Esophagus muscularis mucosa (tissue), 4 donors: ENCODE measurements around the gene PADI6. TPM values are rescaled to one million over a fixed set of nuclear protein-coding genes. Genes with fewer than 3 reads are reported as not detected.

ENCODE experiments used
- DNase-seq: peaks from one replicate; pipeline ENCODE4 v3.0.0-alpha.2; 2017; ENCODE audit errors: extremely low spot score
- H3K27ac ChIP-seq, 4 donors: fragments of 200-600 bp; sonication (generic); replicated peaks in 1 of 4; 1 replicate in 3 of 4; 2 replicates in 1 of 4; pipeline ENCODE4 v1.5.1; 2016 to 2019; ENCODE audit warnings: mild to moderate bottlenecking in 1 of 4
- H3K27me3 ChIP-seq, 4 donors: fragments of 200-600 bp; sonication (generic); one replicate each; pipeline versions ENCODE4 v1.5.1 to v1.6.0; 2016 to 2019
- H3K36me3 ChIP-seq, 4 donors: fragments of 200-600 bp; sonication (generic); one replicate each; pipeline ENCODE4 v1.5.1; 2016 to 2019
- H3K4me1 ChIP-seq, 4 donors: fragments of 200-600 bp; sonication (generic); one replicate each; pipeline ENCODE4 v1.5.1; 2016 to 2019
- H3K4me3 ChIP-seq, 4 donors: fragments of 200-600 bp; sonication (generic); 1 replicate in 2 of 4; 2 replicates in 2 of 4; pipeline ENCODE4 v1.5.1; 2016 to 2019; ENCODE audit warnings: mild to moderate bottlenecking in 4 of 4, moderate library complexity in 1 of 4
- H3K9me3 ChIP-seq, 4 donors: fragments of 200-600 bp; sonication (generic); 1 replicate in 3 of 4; 2 replicates in 1 of 4; pipeline ENCODE4 v1.5.1; 2016 to 2019
- EP300 ChIP-seq: sonication (generic); formaldehyde crosslinking; IDR thresholded peaks from one replicate; pipeline ENCODE4 v1.6.1; 2017; ENCODE audit warnings: antibody characterized with exemption
- POLR2A ChIP-seq: fragments of 450-650 bp; IDR thresholded peaks from one replicate; pipeline ENCODE4 v1.6.1; 2017; ENCODE audit warnings: antibody characterized with exemption, moderate library complexity, mild to moderate bottlenecking, low read depth
- POLR2AphosphoS5 ChIP-seq, 2 donors: sonication (generic); formaldehyde crosslinking; IDR thresholded peaks; one replicate each; pipeline ENCODE4 v1.6.1; 2017; ENCODE audit warnings: antibody characterized with exemption in 2 of 2
- WGBS: methylation state at CpG from one replicate; pipeline ENCODE4 v1.1.5; 2018; 5-methylcytosine and 5-hydroxymethylcytosine counted together
- intact Hi-C: fragments of 100-400 bp; cut with DNase I; formaldehyde crosslinking; loops from one replicate; pipeline ENCODE4 v1.15.1; 2023
- total RNA-seq, 4 donors: library from RNA; depleted of rRNA; stranded (reverse); fragments of >200 nt; gene quantifications; one replicate each; pipeline versions ENCODE4 v1.1.0 to v1.2.1, GENCODE V29; 2016
- TF ChIP-seq, protein P1 (sequence below), 3 experiments: fragments of 200-600 bp in 2 of 3; fragments of 450-650 bp in 1 of 3; sonication (generic) in 2 of 3; IDR thresholded peaks; one replicate each; pipeline ENCODE4 v1.5.1; 2017 to 2019; ENCODE audit warnings: antibody characterized with exemption in 3 of 3, mild to moderate bottlenecking in 2 of 3, moderate library complexity in 1 of 3

PADI6 gene
- total RNA-seq, 4 donors from 2014 or later, result not detected

DNA sequence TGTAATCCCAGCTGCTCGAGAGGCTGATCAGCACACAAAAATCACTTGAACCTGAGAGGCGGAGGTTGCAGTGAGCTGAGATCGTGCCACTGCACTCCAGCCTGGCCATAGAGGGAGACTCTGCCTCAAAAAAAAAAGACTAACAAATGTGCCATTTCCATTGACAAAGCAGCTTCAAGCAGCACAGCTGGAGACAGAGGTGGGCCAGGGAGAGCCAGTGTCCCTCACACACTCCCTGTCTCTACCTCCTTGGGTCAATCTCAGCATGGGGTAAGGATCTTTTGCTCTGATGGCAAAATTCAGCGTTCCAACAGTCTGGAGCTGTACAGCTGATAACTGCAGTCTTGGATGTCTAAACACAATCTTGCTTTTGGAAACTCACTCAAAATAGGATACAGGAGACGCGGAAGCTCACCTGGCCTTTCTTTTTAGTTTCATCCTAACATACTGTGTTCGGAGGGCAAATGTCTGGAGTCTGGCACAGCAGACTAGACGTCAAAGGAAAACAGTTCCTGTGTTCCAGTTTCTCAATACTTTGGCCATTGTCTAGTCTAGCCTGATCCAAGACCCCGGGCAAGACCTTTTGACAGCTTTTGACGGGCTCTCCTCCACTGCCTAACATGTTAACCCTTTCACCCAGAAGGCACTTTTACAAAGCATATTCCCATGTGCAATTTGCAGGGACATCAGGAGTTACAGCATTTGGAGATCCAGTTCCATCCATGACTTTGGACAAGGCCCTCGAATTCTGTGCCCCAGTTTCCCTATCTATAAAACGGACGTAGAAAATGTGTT, 64.6 kb downstream of the PADI6 start:
- TF ChIP-seq POLR2AphosphoS5 (IDR thresholded peaks at IDR 0.05), result no peak
- TF ChIP-seq POLR2A, result no peak
- no peak for TF ChIP-seq EP300
- DNase-seq, result no peak

DNA sequence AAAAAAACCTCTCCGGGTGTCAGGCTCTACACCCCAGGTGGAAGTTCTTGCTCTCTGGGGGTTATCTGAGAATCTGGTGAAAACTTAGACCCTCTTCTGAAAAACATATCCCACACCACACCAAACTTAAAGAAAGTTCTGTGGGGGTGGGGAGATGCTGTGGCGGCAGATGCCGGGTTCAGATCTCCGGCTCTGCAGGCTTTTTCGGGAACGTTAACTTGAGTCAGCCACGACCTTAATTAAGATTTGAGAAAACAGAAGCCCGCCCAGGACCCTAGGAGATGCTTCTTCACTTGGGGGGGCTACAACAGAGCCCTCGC, 65.2 kb downstream of the PADI6 start:
- peaks cover 0 to 25% (median 12%) of the 10 kb centered on the region in 4 donors for H3K36me3 ChIP-seq
- no peaks in the 10 kb centered on the region for H3K27me3 ChIP-seq
- no peaks in the 10 kb centered on the region for H3K9me3 ChIP-seq
- no peak for TF ChIP-seq POLR2AphosphoS5 (IDR thresholded peaks at IDR 0.05)
- no peak for TF ChIP-seq EP300
- TF ChIP-seq, protein P1, sequence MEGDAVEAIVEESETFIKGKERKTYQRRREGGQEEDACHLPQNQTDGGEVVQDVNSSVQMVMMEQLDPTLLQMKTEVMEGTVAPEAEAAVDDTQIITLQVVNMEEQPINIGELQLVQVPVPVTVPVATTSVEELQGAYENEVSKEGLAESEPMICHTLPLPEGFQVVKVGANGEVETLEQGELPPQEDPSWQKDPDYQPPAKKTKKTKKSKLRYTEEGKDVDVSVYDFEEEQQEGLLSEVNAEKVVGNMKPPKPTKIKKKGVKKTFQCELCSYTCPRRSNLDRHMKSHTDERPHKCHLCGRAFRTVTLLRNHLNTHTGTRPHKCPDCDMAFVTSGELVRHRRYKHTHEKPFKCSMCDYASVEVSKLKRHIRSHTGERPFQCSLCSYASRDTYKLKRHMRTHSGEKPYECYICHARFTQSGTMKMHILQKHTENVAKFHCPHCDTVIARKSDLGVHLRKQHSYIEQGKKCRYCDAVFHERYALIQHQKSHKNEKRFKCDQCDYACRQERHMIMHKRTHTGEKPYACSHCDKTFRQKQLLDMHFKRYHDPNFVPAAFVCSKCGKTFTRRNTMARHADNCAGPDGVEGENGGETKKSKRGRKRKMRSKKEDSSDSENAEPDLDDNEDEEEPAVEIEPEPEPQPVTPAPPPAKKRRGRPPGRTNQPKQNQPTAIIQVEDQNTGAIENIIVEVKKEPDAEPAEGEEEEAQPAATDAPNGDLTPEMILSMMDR (IDR thresholded peaks at IDR 0.05), result no peak
- TF ChIP-seq POLR2A, result no peak
- WGBS, result 3% methylated on average over 9 of the region's 9 CpGs
- peak overlapping the region; percentile 84 to 89 (median 86) for H3K27ac ChIP-seq
- intact Hi-C loops, result no loop called here
- no peak for DNase-seq
- H3K4me1 ChIP-seq, result peaks cover 18 to 38% (median 31%) of the 10 kb centered on the region in 4 donors
- H3K4me3 ChIP-seq, result peak overlapping the region; percentile 68 to 94 (median 76)

More for the DNA sequence above, 64.6 kb downstream of the PADI6 start:
- H3K27ac ChIP-seq, result peak overlapping the region; percentile 84 to 89 (median 86)
- peaks cover 0 to 28% (median 14%) of the 10 kb centered on the region in 4 donors for H3K36me3 ChIP-seq
- H3K27me3 ChIP-seq, result no peaks in the 10 kb centered on the region
- intact Hi-C loops, result no loop called here
- H3K4me3 ChIP-seq, result peak overlapping the region; percentile 68 to 94 (median 76)
- H3K4me1 ChIP-seq, result peaks cover 18 to 38% (median 31%) of the 10 kb centered on the region in 4 donors
- WGBS, result 58% methylated on average over 12 of the region's 13 CpGs
- no peaks in the 10 kb centered on the region for H3K9me3 ChIP-seq

DNA sequence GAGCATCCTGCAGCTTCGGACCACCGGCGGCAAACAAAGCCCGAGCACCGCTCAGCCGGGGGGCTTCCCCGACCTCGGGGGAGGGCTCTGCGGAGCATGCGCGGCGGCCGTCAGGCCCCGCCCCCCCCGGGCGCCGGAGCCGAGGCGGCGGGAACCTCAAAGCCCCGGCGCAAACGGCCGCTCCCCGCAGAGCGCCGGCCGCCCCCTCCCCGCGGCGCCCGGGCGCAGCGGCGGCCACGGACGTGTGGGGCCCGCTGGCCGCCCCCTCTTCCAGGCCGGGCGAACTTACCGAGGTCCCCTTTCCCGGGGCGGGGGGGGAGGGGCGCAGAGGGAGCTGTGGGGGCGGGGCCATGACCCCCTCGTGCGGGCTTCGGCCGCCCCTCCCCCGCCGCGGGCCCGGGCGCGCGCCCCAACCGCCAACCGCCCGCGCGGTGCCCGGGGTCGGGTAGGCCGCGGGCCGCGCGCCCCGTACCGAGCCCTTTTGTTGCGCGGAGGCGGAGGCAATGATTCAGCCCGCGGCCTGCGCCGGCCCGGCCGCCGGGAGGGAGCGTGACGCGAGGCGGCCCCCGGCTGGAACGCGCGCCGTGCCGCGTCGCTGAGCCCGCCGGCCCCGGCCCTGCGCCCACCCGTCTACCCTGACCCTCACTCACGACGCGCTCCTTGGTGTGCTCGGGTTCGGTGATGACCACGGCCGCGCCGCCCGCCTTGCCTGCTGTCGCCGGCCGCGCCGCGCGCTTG, 65.8 kb downstream of the PADI6 start:
- Histone ChIP-seq H3K27ac (peak overlapping the region; percentile 84 to 89 (median 86)), H3K36me3 (peaks cover 0 to 20% (median 10%) of the 10 kb centered on the region in 4 donors), H3K4me1 (peaks cover 18 to 38% (median 31%) of the 10 kb centered on the region in 4 donors), H3K9me3 (no peaks in the 10 kb centered on the region), H3K27me3 (no peaks in the 10 kb centered on the region), H3K4me3 (peak overlapping the region; percentile 68 to 94 (median 76))
- TF ChIP-seq, protein P1 (IDR thresholded peaks at IDR 0.05), result no peak
- no peak for TF ChIP-seq POLR2AphosphoS5 (IDR thresholded peaks at IDR 0.05)
- no peak for TF ChIP-seq EP300
- TF ChIP-seq POLR2A, result no peak
- intact Hi-C loops, result no loop called here
- WGBS, result no CpG with 5 or more reads among the region's 115 CpGs
- no peak for DNase-seq

DNA sequence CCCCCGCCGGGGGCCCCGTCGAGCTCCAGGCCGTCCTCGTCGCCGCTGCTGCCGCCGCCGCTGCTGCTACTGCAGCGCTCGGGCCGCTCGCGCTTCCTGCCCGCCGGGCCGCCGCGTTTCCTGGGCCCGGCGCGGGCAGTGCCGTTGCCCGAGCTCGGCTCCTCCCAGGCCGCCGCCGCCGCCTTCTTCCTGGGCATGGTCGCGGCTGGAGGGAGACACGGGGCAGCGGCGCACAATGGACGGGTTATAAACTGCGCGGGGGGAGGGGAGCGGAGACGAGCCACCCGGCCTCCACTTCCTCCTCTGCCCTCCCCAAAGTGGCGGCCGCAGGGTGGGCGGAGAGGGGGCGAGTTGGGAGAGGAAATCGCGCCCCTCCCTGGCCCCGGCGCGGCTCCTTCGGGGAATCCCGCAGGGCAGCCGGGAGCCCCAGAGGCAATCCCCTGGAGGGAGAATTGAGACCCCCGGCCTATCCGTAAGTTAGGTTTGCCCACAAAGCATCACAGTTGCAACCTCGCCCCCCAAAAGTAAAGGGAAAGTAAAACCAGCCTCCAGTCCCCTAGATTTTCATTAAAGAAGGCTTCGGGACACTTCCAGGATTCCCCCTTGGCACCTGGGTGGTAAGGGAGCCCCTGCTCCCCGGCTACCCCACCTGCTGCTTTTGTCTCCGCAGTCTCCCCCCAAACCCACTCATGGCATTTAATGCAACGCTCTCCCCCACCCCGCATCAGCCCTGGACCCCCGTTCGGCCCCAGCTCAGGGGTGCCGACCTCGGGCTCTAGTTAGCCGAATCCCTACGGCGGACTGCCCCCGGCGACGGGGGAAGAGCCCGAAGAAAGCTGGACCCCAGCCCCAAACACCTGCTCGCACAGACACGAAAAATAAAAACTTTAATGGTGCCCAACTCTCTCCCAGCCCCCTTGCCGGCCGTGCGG, 66.6 kb downstream of the PADI6 start:
- H3K27me3 ChIP-seq, result no peaks in the 10 kb centered on the region
- WGBS, result under 1% methylated on average over 27 of the region's 78 CpGs
- H3K9me3 ChIP-seq, result no peaks in the 10 kb centered on the region
- peaks cover 0 to 14% (median 7%) of the 10 kb centered on the region in 4 donors for H3K36me3 ChIP-seq
- H3K4me3 ChIP-seq, result peak overlapping the region; percentile 68 to 94 (median 76)
- intact Hi-C loops, result no loop called here
- peak overlapping the region; percentile 84 to 89 (median 86) for H3K27ac ChIP-seq
- H3K4me1 ChIP-seq, result peaks cover 18 to 38% (median 31%) of the 10 kb centered on the region in 4 donors
- TF ChIP-seq EP300, result no peak
- TF ChIP-seq POLR2A, result no peak
- TF ChIP-seq, protein P1 (IDR thresholded peaks at IDR 0.05), result no peak
- no peak for TF ChIP-seq POLR2AphosphoS5 (IDR thresholded peaks at IDR 0.05)
- peak; percentile 93 for DNase-seq
